ENCODE results near the gene TRABD2B. TPM values are rescaled to one million over a fixed set of nuclear protein-coding genes. Genes with fewer than 3 reads are reported as not detected.

The TRABD2B gene
- total RNA-seq, 1 donor from 2014 or later: 6.2 TPM

DNA sequence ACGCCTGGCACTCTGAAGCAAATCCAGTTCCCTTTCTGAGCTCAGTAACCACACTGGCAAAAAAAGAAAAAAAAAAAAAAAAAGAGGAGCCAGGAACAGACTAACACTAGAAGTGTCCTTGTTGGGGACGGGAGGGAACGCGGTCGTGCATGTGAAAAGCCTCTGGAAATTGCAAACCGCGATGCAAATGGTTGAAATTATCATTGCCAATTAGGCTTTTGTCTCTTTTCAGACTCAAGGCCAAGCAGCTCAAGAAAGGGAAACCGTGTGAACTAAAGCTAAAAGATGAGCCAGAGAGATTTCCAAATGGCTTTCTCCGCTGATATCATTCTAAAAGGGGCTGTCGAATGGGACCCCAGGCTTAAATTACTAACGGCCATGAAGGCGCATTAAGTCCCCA, 13.5 kb downstream of the TRABD2B start:
- Mint-ChIP-seq H3K27me3 (ENCODE audit: low read depth) (peaks cover 95% of the 10 kb centered on the region), H3K27ac (peak overlapping the region; percentile 50)

DNA sequence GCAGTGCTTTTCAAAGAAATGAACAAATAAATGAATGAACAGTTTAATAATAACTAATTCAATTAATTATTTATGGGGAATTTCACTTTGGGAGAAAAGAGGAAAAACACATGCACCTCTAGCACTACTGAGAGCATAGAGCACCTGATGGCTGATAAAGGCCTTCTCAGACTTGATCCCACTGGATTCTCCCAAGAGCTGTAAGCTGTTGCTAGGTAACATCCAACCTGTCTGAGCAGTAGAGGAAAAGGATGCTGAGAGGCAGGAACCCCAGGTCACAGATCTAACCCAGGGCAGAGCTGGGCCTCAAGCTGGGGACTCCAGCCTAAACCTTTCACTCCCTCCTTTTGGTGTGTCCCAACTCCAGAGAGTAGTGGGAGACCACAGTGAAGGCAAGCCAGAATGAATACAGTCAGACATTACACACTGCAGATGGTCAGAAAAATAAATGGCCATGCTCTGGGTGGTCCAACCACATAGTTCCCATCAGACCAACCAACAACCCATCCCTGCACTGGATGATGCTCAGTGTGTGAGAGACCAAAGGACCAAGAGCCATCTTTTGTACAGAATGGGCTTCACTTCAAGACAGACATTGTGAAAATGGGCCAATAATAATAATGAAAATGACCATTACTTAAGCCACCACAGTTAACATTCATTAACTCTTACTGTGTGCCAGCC, 15.4 kb downstream of the TRABD2B start:
- no peak overlapping the region for H3K27ac Mint-ChIP-seq
- H3K27me3 Mint-ChIP-seq (ENCODE audit: low read depth): peaks cover 94% of the 10 kb centered on the region
- TF ChIP-seq, protein P1, sequence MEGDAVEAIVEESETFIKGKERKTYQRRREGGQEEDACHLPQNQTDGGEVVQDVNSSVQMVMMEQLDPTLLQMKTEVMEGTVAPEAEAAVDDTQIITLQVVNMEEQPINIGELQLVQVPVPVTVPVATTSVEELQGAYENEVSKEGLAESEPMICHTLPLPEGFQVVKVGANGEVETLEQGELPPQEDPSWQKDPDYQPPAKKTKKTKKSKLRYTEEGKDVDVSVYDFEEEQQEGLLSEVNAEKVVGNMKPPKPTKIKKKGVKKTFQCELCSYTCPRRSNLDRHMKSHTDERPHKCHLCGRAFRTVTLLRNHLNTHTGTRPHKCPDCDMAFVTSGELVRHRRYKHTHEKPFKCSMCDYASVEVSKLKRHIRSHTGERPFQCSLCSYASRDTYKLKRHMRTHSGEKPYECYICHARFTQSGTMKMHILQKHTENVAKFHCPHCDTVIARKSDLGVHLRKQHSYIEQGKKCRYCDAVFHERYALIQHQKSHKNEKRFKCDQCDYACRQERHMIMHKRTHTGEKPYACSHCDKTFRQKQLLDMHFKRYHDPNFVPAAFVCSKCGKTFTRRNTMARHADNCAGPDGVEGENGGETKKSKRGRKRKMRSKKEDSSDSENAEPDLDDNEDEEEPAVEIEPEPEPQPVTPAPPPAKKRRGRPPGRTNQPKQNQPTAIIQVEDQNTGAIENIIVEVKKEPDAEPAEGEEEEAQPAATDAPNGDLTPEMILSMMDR (IDR thresholded peaks at IDR 0.05; ENCODE audit: unreplicated experiment): no peak
- no peak overlapping the region for H3K4me3 Mint-ChIP-seq
- no peaks in the 10 kb centered on the region for H3K36me3 Mint-ChIP-seq
- peaks cover 28% of the 10 kb centered on the region for H3K4me1 Mint-ChIP-seq
- no peak for DNase-seq (ENCODE audit: low spot score in 2 of 2, unreplicated experiment in 2 of 2)
- no peaks in the 10 kb centered on the region for H3K9me3 Mint-ChIP-seq

More for the DNA sequence above, 13.5 kb downstream of the TRABD2B start:
- no peaks in the 10 kb centered on the region for H3K36me3 Mint-ChIP-seq
- H3K4me1 Mint-ChIP-seq: peaks cover 31% of the 10 kb centered on the region
- DNase-seq (ENCODE audit: low spot score in 2 of 2, unreplicated experiment in 2 of 2): no peak
- H3K9me3 Mint-ChIP-seq: no peaks in the 10 kb centered on the region
- H3K4me3 Mint-ChIP-seq: peak overlapping the region; percentile 50
- TF ChIP-seq, protein P1 (IDR thresholded peaks at IDR 0.05; ENCODE audit: unreplicated experiment): no peak

DNA sequence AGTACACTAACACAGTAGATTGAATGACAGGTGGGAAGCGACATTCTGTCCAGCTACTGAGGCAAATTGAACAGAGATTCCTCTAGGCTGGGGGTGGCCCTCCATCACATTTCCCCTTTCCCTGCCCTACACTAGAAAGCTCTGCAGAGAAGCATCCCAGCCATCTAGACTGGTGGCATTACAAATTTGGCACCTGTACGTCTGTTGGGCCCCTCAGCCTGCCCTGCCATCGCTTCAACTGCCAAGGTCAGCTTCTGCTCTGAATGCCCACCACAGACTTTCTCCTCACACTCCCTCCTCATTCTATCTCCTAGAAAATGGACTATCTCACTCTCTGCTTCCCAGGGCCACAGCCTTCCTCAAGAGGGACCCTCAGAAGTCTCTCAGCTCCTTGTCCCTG, 16.7 kb downstream of the TRABD2B start:
- Mint-ChIP-seq H3K36me3 (no peaks in the 10 kb centered on the region), H3K9me3 (no peaks in the 10 kb centered on the region), H3K4me3 (no peak overlapping the region), H3K4me1 (peaks cover 15% of the 10 kb centered on the region), H3K27ac (no peak overlapping the region), H3K27me3 (ENCODE audit: low read depth) (peaks cover 83% of the 10 kb centered on the region)
- no peak for DNase-seq (ENCODE audit: low spot score in 2 of 2, unreplicated experiment in 2 of 2)
- TF ChIP-seq, protein P1 (IDR thresholded peaks at IDR 0.05; ENCODE audit: unreplicated experiment): no peak

DNA sequence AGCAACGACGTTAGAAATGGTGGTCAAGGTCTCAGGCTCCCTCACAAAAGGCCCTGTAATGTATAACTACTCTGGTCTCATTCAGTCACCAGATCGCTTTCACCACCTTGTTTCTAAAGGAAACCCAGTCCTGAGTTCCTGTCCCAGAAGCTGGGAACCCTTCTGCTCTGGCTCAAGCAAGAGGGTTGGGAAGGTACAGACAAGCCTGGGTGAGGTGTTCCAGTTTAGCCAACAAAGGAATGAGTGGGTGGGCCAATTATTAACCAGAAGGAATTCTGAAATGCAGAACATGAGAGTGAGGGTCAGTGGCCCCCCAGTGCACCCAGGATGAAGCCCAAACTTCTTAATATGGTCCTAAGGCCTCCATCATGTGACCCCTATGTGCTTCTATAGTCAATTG, 17.5 kb downstream of the TRABD2B start:
- Mint-ChIP-seq H3K9me3 (no peaks in the 10 kb centered on the region), H3K4me1 (peaks cover 11% of the 10 kb centered on the region), H3K4me3 (no peak overlapping the region), H3K27me3 (ENCODE audit: low read depth) (peaks cover 78% of the 10 kb centered on the region), H3K27ac (no peak overlapping the region), H3K36me3 (no peaks in the 10 kb centered on the region)
- TF ChIP-seq, protein P1 (IDR thresholded peaks at IDR 0.05; ENCODE audit: unreplicated experiment): no peak
- no peak for DNase-seq (ENCODE audit: low spot score in 2 of 2, unreplicated experiment in 2 of 2)

DNA sequence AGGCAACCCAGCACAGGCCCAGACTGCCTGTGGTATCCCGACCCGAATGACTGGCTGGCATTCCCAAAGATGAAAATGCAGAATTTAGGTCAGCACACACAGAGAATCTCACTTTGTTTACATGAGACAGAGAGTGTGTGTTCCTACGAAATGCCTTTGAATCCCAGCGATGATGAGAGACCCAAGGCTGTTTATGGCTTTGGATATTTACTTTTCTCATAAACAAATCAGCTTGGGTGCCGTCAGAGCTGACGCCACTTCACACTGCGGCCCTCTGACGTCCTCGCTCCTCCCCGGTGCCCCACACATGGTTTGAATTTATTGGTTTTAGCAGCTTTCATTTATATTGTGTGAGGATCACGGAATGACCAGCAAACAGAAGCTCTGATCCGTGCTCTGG, 18.7 kb downstream of the TRABD2B start:
- Mint-ChIP-seq H3K36me3 (no peaks in the 10 kb centered on the region), H3K27me3 (ENCODE audit: low read depth) (peaks cover 70% of the 10 kb centered on the region), H3K27ac (no peak overlapping the region), H3K4me3 (no peak overlapping the region), H3K9me3 (no peaks in the 10 kb centered on the region), H3K4me1 (no peaks in the 10 kb centered on the region)
- TF ChIP-seq, protein P1 (IDR thresholded peaks at IDR 0.05; ENCODE audit: unreplicated experiment): no peak
- DNase-seq (ENCODE audit: low spot score in 2 of 2, unreplicated experiment in 2 of 2): no peak

Data from mesothelial cell of epicardium (in vitro differentiated cells).